OCI-LY7 (cell line): Measurements from ENCODE around the gene ZNF155. TPM values are rescaled to one million over a fixed set of nuclear protein-coding genes. Genes with fewer than 3 reads are reported as not detected.

Experiments used
- BruUV-seq: library from RNA; stranded (reverse); fragments of 400-500 nt; replicated peaks from 2 replicates; lab custom pipeline; 2021; lab: Mats Ljungman, UMichigan
- CTCF ChIA-PET: fragments of 300-600 bp; sonication (Branson Sonifier 250); formaldehyde crosslinking; loops from one replicate; lab custom pipeline; 2022; ENCODE audit warnings: antibody characterized with exemption; ENCODE audit not compliant: unreplicated experiment; lab: Charles Lee
- POLR2A ChIA-PET: fragments of 300-600 bp; sonication (Branson Sonifier 250); formaldehyde crosslinking; loops from one replicate; lab custom pipeline; 2022; ENCODE audit warnings: antibody characterized with exemption; lab: Charles Lee
- DNase-seq: peaks from one replicate; pipeline ENCODE4 v3.0.0-alpha.2; 2015; ENCODE audit warnings: low spot score
- H2AFZ ChIP-seq: fragments of 200-600 bp; sonication (generic), shearing (Covaris generic); 2 replicates; pipeline ENCODE4 v1.6.1; 2014; ENCODE audit warnings: mild to moderate bottlenecking, antibody characterized with exemption, low read length, moderate library complexity
- H3K27ac ChIP-seq: fragments of 200-600 bp; sonication (generic); 2 replicates; pipeline ENCODE4 v1.5.1; 2014; ENCODE audit warnings: mixed run types, low read depth, mild to moderate bottlenecking, moderate library complexity, low read length, inconsistent platforms; ENCODE audit not compliant: poor library complexity, severe bottlenecking
- H3K36me3 ChIP-seq: fragments of 200-600 bp; sonication (generic); 2 replicates; pipeline ENCODE4 v1.6.1; 2014; ENCODE audit warnings: mild to moderate bottlenecking, antibody characterized with exemption, low read length, moderate library complexity, mixed read lengths; ENCODE audit not compliant: insufficient read depth
- H3K4me1 ChIP-seq: fragments of 200-600 bp; sonication (generic); 2 replicates; pipeline ENCODE4 v1.5.1; 2014; ENCODE audit warnings: mild to moderate bottlenecking, low read length; ENCODE audit not compliant: insufficient read depth, poor library complexity, severe bottlenecking
- H3K4me2 ChIP-seq: fragments of 200-600 bp; sonication (generic); 2 replicates; pipeline ENCODE4 v1.6.1; 2014; ENCODE audit warnings: mild to moderate bottlenecking, low read length
- H3K4me3 ChIP-seq: fragments of 200-600 bp; sonication (generic); 2 replicates; pipeline ENCODE4 v1.5.1; 2014; ENCODE audit warnings: mild to moderate bottlenecking, low read depth, low read length; ENCODE audit not compliant: poor library complexity, severe bottlenecking
- H3K79me2 ChIP-seq: fragments of 200-600 bp; sonication (generic); 2 replicates; pipeline ENCODE4 v1.6.1; 2016; ENCODE audit warnings: low read depth, mild to moderate bottlenecking, low read length, moderate library complexity, mixed read lengths; ENCODE audit not compliant: insufficient read depth
- H3K9me2 ChIP-seq: fragments of 200-600 bp; sonication (generic); 2 replicates; pipeline ENCODE4 v1.6.1; 2016; ENCODE audit warnings: mild to moderate bottlenecking, low read length, mixed read lengths; ENCODE audit not compliant: insufficient read depth
- H3K9me3 ChIP-seq: fragments of 200-600 bp; sonication (generic); 2 replicates; pipeline ENCODE4 v1.6.1; 2014; ENCODE audit warnings: mild to moderate bottlenecking, mixed run types, low read length, mixed read lengths
- H4K20me1 ChIP-seq: fragments of 200-600 bp; sonication (generic); 2 replicates; pipeline ENCODE4 v1.6.1; 2014; ENCODE audit warnings: mild to moderate bottlenecking, antibody characterized with exemption, low read length, moderate library complexity, mixed read lengths; ENCODE audit not compliant: insufficient read depth
- EZH2phosphoT487 ChIP-seq: fragments of 200-600 bp; sonication (generic); IDR thresholded peaks from 2 replicates; pipeline ENCODE4 v1.6.1; 2018; ENCODE audit warnings: low read depth, borderline replicate concordance, mild to moderate bottlenecking, mixed run types, antibody characterized with exemption, low read length, moderate library complexity, mixed read lengths
- intact Hi-C: fragments of 100-400 bp; cut with micrococcal nuclease; formaldehyde crosslinking; loops from one replicate; pipeline ENCODE4 v1.10.0; 2022; ENCODE audit not compliant: unreplicated experiment
- total RNA-seq, 2 experiments: library from RNA; depleted of rRNA in 1 of 2; stranded (reverse); fragments of >200 nt in 1 of 2; shearing (Covaris generic) in 1 of 2; gene quantifications; 2 replicates each; pipeline ENCODE4 v1.2.3, GENCODE V29; 2014 to 2022
- TF ChIP-seq, protein P1 (sequence below): fragments of 200-600 bp; sonication (generic); conservative IDR thresholded peaks from 2 replicates; pipeline ENCODE4 v1.5.1; 2014; ENCODE audit warnings: mild to moderate bottlenecking, antibody characterized with exemption, low read length, moderate library complexity, mixed read lengths

Gene ZNF155
- total RNA-seq, 2 experiments from 2014 or later = not detected

DNA sequence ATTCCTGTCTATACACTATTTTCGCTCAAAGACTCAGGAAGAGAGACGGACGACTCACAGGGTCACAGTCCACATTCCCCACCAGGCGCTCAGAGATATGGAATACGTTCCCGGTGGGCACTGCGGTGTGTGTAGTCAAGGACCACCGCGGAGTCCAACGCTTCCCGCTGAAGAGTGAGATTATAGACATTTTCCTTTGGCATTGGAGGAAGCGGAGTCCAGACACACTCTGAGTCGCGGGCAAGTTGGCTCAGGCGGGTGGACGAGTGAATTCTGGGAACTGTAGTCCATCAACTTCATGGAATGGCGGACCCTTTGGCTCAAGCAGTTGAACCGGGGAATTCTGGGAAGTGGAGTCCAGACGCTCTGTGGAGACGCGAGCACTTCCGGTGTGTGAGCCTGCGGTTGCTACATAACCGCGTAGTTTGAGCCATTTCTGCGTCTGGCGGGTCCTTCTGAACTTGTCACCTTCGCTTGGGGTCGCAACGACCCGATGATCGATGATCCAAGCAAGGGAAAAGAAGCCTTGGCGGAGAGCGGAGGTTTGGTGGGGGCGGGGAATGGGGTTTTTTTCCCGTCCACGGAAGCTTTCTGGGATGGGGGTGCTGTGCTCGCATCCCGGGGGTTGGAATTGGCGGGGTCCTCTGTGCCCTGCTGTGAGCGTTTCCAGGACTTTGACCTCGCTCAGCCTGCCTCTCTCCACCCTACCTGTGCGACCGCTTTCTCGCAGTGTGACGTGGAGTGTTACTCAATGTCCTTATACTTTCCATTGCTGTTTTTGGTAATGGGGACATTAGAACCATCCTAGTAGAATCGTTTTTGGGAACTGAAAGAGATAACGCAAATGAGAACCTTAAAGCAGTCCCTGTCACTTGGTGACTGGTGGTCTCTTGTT, 18.8 kb downstream of the ZNF155 start, which contains the start of gene ZNF230:
Gene ZNF230, plus strand, starts transcription at position 392 of the 895 bp plus-strand sequence. CDS start 4,122 bp downstream, outside the sequence.
- H3K9me2 ChIP-seq = no peaks in the 10 kb centered on the region
- peaks cover 4% of the 10 kb centered on the region for H3K4me1 ChIP-seq
- peak; percentile 91 for DNase-seq
- H4K20me1 ChIP-seq = no peaks in the 10 kb centered on the region
- TSS peak; percentile 83 for BruUV-seq
- ChIA-PET POLR2A (interaction anchor here (1.0 kb wide), 1 partner anchor 18 kb away, joined by 3 read pairs; no protein-coding TSS in a partner anchor), CTCF (no interaction called here)
- intact Hi-C loops = loop anchor here (2.0 to 10.0 kb wide), 2 partner anchors 92 to 110 kb away; partner anchors contain the start of genes ZNF224 and ZNF225
- H3K27ac ChIP-seq = no peak within 1 kb of the TSS
- H2AFZ ChIP-seq = peak within 1 kb of the TSS; percentile 87
- no peak for TF ChIP-seq EZH2phosphoT487
- H3K36me3 ChIP-seq = peaks cover 6% of the 10 kb centered on the region
- no peaks in the 10 kb centered on the region for H3K9me3 ChIP-seq
- H3K4me2 ChIP-seq = peak within 1 kb of the TSS; percentile 64
- H3K4me3 ChIP-seq = peak within 1 kb of the TSS; percentile 83
- no peaks in the 10 kb centered on the region for H3K79me2 ChIP-seq

DNA sequence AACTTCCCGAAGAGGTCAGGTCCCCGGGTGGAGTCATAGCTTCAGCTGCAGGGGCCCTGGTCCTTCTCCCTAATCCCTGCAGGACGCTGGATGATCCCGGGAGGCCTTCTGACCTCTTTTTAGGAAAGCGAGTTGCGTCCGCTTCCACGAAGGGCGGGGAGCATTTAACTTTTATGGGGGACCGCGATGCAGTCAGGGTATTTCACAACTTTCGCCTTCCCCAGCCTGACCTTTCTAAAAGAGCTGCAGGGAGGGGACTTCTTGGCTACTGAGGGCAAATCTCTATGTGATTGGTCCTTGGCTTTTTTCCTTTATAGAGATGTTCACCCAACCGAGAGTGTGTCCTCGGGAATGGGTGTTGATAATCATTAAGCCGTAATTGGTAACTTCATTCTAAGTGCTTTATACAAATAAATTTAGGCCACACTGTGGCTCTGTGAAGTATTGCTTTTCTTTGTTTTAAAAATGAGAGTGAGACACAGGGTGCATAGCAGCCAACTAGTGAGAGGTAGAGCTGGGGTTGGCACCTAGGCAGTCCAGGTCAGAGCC, 19.5 kb downstream of the ZNF155 start:
- Histone ChIP-seq H3K4me2 (peak overlapping the region; percentile 64), H3K27ac (no peak overlapping the region), H3K4me3 (peak overlapping the region; percentile 83), H3K36me3 (peaks cover 6% of the 10 kb centered on the region), H3K79me2 (no peaks in the 10 kb centered on the region), H3K9me2 (no peaks in the 10 kb centered on the region), H2AFZ (peak overlapping the region; percentile 87; the same call in 1 of the 2 replicates), H3K9me3 (no peaks in the 10 kb centered on the region), H4K20me1 (no peaks in the 10 kb centered on the region), H3K4me1 (peaks cover 4% of the 10 kb centered on the region)
- DNase-seq = peak; percentile 19
- BruUV-seq = no TSS peak
- TF ChIP-seq, protein P1, sequence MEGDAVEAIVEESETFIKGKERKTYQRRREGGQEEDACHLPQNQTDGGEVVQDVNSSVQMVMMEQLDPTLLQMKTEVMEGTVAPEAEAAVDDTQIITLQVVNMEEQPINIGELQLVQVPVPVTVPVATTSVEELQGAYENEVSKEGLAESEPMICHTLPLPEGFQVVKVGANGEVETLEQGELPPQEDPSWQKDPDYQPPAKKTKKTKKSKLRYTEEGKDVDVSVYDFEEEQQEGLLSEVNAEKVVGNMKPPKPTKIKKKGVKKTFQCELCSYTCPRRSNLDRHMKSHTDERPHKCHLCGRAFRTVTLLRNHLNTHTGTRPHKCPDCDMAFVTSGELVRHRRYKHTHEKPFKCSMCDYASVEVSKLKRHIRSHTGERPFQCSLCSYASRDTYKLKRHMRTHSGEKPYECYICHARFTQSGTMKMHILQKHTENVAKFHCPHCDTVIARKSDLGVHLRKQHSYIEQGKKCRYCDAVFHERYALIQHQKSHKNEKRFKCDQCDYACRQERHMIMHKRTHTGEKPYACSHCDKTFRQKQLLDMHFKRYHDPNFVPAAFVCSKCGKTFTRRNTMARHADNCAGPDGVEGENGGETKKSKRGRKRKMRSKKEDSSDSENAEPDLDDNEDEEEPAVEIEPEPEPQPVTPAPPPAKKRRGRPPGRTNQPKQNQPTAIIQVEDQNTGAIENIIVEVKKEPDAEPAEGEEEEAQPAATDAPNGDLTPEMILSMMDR = no peak; the same call in 1 of the 2 replicates
- no peak for TF ChIP-seq EZH2phosphoT487
- POLR2A ChIA-PET = interaction anchor here (0.6 to 1.0 kb wide), 2 partner anchors 17 to 33 kb away, joined by 3 read pairs; no protein-coding TSS in a partner anchor
- CTCF ChIA-PET = no interaction called here
- intact Hi-C loops = loop anchor here (2.0 to 10.0 kb wide), 2 partner anchors 91 to 109 kb away; partner anchors contain the start of genes ZNF224 and ZNF225

DNA sequence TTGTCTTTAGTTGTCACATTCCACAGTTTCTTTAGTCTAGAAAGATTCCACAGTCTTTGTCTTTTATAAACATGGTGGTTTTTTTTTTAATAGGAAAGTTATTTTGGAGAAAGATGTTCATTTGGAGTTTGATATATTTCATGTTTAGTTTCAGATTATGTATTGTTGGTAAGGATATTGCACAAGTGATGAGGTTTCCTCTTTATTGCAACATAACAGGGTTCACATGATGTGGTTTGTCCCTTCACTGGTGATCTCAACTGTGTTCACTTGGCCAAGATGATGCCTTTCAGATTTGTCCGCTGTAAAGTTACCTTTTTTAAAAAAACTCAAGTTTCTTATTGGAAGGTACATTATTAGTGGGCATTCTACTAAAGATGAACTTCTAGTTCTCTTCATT, 22.0 kb downstream of the ZNF155 start:
- no peaks in the 10 kb centered on the region for H4K20me1 ChIP-seq

More for the DNA sequence above, 22.0 kb downstream of the ZNF155 start:
- peaks cover 4% of the 10 kb centered on the region for H3K4me1 ChIP-seq
- no peak overlapping the region for H2AFZ ChIP-seq
- H3K4me3 ChIP-seq = no peak overlapping the region
- no peaks in the 10 kb centered on the region for H3K9me3 ChIP-seq
- peaks cover 19% of the 10 kb centered on the region for H3K36me3 ChIP-seq
- POLR2A ChIA-PET = no interaction called here
- no peak overlapping the region for H3K4me2 ChIP-seq
- no peaks in the 10 kb centered on the region for H3K9me2 ChIP-seq
- no peak for DNase-seq
- no peak overlapping the region for H3K27ac ChIP-seq
- BruUV-seq = no TSS peak
- no peak for TF ChIP-seq EZH2phosphoT487
- TF ChIP-seq, protein P1 = no peak
- CTCF ChIA-PET = no interaction called here
- H3K79me2 ChIP-seq = no peaks in the 10 kb centered on the region
- intact Hi-C loops = loop anchor here (10.0 kb wide), 1 partner anchor 89 kb away; the partner anchor contains the start of gene ZNF224
